Globus pallidus (tissue), 1 donor: ENCODE results near the gene PECR.
"Not testable (repeated sequence)": the region's sequence is repeated elsewhere in the genome, so short reads cannot be mapped to it uniquely, and the experiment has no call there.

Experiments used
- DNase-seq: peaks from one replicate; pipeline ENCODE4 v3.0.0-alpha.2; 2015; ENCODE audit warnings: low spot score

The PECR gene

DNA sequence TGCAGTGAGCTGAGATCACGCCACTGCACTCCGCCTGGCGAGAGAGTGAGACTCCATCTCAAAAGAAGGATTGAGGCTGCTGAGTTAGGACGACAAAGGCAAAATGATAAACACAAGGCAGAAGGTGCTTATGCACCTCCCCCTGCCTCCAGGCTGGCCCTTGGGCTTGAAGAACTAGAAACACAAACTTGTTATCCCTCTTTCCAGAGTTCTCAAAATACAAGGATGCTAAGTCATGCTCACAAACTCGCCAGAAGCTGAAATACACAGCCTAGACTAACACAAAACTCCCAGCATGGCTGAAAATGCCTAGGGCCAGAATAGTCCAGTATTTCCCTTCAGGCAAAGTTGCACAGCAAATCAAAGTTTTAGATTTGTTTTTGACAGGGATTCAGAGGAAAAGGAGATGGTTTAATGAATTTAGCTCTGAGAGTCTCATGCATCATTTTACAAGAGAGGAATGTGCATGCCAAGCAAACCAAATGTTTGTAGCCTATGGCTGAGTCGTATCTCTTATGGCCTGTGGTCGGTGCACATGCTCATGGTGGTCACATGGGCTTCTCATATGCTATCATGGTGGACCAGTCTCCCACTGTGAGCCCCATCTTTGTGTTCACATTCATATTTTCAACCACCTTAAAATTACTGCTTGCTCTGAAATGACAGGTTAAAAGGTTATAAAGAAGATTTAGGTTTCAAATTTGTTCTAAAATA is 52.0 kb downstream of the PECR start:
- DNase-seq: no peak

DNA sequence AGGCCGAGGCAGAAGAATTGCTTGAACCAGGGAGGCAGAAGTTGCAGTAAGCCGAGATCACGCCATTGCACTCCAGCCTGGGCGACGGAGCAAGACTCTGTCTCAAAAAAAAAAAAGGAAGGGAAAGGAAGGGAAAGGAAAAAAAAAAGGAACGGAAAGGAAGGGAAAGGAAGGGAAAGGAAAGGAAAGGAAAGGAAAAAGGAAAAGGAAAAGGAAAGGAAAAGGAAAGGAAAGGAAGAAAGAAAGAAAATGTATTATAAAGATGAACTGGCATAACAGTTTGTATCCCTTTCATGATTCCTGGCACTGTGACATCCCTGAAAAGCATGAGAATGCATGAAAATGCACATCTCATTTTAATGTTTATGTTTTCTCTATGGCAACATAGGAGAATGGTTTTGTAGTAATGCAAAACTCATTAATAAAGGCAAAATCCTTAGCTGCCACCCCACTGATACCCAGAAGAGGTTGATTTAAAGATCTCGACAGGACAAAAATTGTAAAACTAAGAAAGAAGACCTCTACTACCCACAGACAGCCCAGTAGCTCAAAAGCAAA is 56.8 kb downstream of the PECR start:
- no peak for DNase-seq

DNA sequence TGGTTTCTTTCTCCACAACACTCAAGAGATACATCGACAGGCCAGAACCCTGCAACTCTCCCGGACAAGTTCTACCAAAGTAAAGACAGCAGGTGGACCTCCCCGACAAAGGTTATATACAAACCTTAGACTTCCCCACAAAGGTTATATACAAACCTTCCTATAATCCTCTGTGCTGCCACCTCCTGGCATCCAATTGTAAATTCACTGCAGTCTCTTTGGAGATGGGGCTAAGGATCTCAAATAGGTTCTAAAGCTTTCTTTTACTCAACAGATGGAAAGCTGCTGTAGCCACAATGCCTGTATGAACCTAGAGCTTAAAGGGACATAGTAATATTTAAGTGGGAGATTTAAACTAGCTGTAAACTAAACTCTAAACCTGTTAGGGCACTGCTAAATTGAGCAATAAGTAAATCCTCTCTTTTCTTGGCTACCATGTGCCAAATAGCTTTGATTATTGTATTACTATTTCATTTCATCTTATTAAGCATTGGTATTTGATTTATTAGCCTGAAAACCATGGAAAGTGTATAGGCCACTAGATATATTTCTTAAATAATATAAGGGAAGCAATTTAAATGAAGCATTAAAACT is 58.5 kb downstream of the PECR start:
- no peak for DNase-seq

DNA sequence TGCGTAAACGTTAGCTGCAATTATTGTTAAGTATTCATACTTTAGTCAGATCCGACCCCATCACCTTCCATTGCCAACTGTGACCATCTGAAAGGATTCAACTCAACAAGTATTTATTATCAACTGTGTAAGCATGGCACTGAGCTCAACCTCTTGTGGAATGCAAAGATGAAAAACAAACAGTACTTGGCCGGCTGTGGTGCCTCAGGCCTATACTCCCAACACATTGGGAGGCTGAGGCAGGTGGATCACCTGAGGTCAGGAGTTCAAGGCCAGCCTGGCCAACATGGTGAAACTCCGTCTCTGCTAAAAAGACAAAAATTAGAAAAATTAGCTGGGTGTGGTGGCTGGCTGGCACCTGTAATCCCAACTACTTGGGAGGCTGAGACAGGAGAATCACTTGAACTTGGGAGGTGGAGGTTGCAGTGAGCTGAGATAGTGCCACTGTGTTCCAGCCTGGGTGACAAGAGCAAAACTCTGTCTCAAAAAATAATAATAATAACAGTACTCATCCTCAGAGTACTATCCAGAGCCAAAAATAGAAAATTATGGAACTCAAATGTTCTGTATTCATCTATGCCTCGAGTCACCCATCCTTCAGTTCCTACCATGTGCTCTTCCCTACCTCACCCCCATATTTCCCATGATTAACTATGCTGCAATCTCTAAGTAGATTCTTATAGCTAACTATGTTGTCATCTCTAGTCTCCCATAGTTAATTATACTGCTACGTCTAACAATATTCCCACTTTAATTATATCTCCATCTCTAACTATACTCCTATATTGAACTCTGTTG is 59.6 kb downstream of the PECR start:
- no peak for DNase-seq

DNA sequence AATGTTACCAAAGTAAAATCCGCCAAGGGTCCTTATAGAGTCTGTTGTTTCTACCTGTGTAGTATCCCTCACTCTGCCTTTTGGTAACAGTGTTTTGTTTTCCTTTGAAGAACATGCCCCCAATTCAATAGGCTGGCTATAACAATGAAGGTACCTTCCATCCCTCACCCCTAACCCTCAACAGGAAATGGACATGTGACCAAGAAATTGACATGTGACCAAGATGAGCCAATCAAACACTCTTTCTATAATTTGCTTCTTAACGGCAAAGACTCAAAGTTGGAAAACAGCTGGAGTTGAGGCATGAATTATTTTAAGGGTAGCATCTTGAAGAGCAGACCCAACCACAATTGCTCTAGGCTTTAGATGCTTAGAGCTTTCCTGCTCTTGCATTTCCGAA is 62.9 kb downstream of the PECR start:
- no peak for DNase-seq

DNA sequence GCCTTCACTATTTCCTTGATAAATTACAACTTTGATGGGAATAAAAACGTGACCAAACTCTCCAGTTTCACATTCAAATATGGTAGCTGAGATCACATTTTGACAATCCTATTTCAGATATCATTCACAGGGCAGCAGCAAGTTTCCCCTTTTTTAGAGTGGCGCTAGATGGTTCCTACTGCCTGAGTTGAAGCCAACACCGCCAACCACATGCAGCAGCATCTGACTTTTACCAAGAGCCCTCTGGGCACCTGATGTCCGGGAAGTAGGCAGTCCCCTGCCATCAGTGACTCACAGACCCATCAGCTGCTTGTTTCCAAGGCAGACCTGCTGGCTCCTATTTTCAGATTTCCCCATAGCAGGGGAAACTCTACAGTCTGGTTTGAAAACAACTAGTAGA is 64.2 kb downstream of the PECR start:
- DNase-seq: no peak

DNA sequence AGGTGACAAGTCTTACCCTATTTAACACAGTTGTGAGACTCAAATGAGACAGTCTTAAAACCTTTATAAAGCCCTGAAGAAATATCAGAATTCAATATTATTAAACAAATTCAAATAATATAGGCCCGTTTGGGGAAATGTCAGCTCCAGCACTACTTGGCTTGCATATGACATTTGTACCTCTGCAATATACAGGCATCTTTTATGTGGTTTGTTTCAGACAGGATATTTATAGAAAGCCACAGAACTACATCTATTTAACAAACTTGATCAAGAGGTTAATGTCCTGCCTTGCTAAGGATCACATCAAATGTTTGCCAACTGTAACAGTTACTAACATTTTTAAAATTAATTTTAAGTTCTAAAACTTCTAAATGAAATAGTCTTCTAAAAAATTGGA is 65.0 kb downstream of the PECR start:
- DNase-seq: no peak

DNA sequence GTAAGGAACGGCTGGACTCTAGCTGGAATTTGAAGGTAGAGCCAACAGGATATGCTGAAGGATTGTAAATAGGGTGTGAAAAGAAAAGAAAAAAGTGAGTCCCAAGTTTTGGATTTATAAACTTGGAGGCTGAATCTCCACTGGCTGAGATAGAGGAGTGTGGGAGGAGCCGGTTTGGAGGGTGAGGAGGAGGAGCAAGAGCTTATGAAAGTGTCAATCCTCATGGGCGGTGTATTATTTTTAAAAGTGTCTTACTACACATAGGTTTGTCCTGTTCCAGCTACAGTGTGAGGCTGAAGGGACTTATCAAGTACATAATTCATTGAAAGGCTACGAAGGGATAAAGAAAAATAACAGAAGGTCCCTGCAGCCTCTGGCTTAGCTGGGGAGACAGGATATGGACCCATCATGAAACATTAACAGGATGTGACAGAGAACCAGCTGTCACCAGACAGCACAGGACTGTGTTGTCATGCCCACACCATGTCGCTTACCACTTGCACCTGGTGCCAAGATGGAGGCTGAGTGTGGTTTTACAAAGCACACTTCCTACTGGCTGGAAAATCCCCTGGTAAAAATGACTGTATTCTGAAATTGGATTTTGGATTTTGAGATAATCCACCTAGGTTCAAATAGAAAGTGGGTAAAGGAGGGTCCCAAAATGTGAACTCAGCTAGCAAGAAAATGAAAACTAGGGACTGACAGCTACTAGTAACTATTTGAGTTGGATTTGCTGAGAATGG is 65.7 kb downstream of the PECR start:
- no peak for DNase-seq

DNA sequence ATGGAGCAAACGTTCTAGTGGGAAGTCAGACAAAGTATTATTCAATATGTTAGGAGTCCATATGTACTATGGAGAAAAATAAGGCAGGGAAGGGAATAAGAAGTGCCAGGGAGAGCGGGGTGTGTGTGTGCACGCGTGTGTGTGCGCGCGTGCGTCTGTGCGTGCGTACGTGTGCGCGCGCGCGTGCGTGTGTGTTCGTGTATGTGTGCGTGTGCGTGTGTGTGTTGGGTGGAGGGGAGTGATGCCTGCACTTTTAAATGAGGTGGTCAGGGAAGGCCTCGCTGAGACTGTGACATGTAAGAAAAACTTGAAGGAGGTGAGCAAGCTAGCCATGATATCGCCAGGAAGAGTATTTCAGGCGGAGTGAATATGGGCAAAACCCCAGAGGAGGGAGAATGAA is 66.6 kb downstream of the PECR start:
- DNase-seq: no peak

DNA sequence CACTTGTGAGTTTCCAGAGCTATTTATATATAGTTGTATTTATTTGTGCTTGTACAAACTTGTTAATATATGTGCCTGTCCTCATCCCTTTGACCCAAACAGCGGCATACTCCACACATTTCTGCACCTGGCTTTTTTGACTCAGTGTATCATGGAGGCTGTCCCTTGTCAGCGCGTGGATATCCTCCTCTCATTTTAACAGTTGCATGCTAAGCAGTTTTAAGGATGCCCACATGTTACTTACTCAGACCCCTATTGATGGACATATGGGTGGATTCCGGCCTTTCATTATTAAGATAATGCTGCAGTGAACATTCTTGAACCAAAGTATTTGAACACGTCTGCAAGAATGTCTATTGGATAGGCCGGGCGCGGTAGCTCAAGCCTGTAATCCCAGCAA is 67.6 kb downstream of the PECR start:
- no peak for DNase-seq

DNA sequence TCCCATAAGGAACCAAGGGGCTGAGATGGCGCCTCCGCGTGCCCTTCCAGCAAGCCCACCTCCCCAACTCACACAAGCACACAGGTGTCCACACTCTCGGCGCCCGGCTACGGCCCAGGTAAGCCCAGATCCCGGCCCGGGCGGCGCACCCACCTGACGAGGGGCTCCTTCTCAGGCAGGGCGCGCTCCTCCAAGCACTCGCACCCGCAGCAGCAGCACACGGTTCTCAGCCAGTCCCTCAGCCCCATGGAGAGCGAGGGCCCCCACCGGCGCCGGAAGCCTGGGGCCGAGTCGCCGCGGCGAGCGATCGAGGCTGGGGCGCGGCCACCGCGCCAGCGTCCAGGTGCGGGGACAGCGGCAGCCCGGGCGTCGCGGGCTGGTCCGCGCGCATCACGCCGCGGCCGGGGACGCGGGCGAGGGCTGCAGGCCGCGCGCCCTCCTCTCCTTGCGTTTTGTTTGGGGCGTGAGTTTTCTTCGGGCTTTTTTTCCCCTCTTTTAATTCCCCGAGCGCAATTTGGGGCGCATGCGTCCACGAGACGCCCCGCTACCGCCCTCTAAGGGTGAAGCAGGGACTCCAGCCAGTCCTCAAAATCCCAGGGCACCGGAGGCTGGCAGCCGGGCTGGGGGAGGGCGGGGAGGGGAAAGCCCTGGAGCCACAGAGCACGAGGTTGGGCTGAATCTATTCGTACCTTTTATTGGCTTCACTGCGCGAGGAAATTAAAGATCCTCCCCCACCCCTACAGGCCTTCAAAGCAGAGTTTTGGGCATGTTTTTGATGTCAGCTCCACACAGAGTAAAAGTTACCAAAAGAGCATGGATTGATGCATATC is 68.3 kb downstream of the PECR start, which contains the start of gene MREG:
Gene MREG (minus strand): TSS at position 472 of the 830 bp plus-strand sequence. CDS start 224 bp downstream, at position 248.
- peak; percentile 66 for DNase-seq

DNA sequence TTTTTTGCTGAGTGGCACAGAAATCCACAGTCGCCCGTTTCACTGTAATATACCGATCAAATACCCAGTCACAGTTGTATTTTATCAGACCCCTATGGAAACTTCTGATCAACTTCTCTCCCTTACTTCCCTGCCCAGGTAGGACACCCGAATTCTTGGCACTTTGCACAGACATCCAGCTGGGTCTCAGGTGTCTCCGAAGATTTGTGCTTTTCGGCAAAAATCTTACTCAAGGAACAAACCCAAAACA is 68.9 kb downstream of the PECR start:
- DNase-seq: no peak

DNA sequence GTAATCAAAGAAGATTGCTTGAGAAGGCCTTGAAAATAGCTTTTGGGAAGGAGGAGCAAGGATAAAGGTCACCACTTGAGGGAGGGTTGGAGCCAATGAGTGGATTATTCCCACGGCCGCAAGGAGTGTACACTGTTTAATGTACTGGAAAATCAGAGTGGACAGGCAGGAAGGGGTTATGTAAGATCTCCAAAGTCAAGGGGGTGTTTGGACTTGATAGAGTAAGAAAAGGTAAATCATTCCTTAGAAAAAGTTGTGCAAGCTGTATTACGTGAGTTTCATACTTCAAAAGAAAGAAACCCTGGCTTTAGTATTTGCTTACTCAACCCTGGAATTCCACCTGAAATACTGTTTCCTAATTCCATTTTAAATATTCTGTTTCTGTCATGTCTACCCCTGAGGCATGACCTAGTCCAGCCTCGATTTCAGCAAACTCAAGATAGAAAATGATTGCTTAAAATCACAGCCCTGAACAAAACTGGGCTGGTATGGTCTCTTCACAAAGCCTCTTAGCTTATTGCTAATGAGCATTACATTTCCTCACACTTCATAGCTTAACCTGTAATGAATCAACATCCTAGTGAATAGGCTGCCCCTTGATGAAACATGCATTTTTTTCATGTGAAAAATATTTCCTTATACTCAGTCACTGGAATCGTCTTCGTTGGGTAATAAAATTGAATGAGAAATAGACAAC is 69.3 kb downstream of the PECR start:
- no peak for DNase-seq

DNA sequence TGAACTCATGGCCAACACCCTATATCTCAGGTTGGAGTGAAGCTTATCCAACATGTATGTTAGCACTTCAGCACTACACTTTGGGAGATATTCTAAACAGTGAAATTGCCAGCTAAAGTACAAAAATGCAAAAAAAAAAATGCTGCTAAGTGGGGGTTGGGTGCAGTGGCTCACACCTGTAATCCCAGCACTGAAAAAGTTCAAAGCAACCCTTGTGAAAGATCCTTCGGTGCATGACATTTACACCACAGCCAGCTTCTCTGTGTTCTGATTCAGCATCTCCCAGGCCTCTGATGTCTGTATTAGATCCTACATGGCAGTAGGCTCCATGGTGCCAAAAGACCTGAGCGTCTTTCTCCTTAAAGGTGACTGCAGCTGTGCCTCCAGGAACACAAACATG is 72.4 kb downstream of the PECR start:
- not testable (repeated sequence) for DNase-seq

DNA sequence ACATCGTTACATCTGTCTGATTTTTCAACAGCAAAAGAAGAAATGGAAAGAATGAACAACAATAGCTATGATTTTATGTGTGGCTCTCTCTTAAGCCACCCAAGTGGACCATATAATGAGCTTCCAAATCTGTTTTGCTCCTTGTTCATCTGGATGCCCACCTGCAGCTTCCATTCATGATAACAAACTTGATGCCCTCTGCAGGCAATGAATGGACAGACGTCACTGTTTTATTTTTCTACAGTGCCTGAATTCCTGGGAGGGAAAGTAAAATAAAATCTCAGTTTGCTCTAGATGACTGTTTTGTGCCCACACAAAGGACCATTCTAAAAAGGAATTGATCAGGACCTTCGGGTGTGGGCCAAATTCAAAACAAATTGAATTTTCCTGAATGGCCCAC is 73.2 kb downstream of the PECR start:
- no peak for DNase-seq

DNA sequence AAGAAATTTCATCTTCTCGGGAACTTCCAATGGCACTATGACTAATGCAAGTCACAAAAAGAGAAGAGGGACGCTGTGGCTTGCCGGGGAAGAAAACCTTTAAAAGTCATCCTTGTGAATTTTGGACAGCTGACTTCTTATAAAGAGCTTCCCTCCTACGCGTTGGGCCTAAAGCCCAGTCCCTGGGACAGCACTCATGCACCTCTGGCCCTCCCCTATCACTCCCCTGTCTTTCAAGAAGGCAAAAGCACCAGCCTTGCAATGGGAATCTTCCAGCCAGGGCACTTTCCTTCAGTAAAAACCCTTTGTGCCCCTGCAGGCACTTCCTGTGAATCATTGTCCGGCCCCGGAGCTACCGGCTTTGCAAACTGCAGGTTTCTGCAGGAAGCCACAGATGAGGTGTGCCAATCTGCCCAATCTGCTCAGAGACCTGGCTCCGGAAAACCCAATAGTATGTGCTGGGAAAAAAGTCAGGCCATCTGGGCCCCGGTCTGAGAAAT is 75.4 kb downstream of the PECR start:
- DNase-seq: no peak

DNA sequence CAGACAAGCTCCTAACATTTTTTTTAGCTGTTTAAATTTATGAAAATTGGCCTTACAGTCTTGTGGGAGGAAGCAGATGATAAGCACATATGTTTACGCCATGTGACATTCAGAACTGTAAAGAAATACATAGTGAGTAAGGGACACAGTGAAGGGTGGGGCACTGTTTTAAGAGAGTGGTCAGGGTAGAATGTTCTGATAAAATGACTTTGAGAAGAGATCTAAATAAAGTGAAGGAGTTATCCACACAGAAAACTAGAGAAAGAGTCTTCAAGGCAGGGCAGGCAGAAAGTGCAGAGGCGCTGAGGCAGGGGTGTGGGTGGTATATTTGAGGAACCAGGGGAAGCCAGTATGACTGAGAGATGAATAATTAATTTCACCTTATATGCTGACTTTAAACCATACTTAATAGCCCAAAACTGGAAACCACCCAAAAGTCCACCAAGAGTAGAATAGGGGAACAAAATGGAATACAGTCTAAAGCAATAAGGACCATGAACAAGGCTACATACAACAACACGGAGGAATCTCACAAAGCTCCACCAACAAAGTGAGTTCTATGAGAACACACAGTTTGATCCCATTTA is 76.8 kb downstream of the PECR start:
- no peak for DNase-seq

DNA sequence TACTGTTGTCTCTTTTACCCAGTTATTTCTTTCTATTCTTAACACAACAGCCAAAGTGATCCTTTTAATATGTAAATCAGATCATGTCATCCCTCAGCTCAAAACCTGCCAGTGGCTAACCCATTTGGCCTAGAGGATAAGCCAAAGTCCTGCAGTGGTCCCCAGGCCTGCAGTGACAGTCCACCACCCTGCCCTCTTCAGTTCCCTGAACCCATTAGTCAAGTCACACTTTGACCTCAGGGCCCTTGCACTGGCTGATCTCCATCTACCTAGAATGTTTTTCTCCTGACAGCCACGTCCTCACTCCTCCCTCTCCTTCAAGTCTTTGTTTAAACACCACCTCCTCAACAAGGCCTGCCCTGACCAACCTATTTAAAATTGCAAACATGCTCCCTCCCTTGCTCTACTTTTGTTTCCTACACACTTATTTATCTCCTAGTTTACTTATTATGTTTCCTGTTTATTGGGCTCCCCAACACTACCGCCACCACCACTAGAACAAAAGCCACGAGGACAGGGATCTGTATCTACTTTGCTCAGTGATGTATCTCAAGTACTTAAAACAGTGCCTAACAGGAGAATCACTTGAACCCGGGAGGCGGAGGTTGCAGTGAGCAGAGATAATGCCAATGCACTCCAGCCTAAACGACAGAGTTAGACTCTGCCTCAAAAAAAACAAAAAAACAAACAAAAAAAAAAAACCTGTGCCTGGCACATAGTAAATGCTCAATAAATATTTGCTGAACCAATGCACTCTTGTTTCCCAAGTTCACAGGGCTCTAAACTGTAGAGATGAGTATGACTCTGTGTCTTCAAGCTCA is 77.5 kb downstream of the PECR start:
- DNase-seq: no peak

DNA sequence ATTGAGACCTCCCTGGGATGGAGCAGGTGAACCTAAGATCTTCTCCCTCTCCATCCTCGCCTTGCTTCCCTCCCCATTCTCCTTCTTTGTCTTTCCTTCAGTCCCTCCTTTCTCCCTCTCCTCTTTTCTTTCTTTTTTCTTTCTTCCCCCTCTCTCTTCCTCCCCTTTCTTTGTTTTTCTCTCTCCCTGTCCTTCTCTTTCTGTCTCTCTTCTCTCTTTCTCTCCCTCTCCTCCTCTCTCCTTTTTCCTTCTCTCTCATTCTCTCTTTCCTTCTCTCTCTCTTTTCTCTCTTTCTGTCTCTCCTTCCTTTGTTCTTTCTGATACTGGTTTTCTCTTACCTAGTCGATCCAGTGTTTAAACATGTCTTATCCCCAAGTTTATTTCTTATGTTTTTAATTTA is 78.9 kb downstream of the PECR start:
- DNase-seq: no peak
